Colonic mucosa (tissue), 4 donors: ENCODE data around the gene SUSD5. TPM values are rescaled to one million over a fixed set of nuclear protein-coding genes. Genes with fewer than 3 reads are reported as not detected.
A peak's percentile ranks its signal among the peaks of the same experiment; 100 is the strongest.

ENCODE experiments used
- DNase-seq: peaks from one replicate; pipeline ENCODE4 v3.0.0-alpha.2; 2020
- H3K27ac ChIP-seq: fragments of 200-600 bp; one replicate; pipeline ENCODE4 v1.8.0; 2021
- H3K27me3 ChIP-seq: fragments of 200-600 bp; one replicate; pipeline ENCODE4 v1.8.0; 2021
- H3K36me3 ChIP-seq: fragments of 200-600 bp; one replicate; pipeline ENCODE4 v1.8.0; 2021
- H3K4me1 ChIP-seq: fragments of 200-600 bp; one replicate; pipeline ENCODE4 v1.8.0; 2021; ENCODE audit warnings: mild to moderate bottlenecking
- H3K4me3 ChIP-seq: fragments of 200-600 bp; one replicate; pipeline ENCODE4 v1.8.0; 2021
- H3K9ac ChIP-seq, 2 donors: one replicate each; pipeline ENCODE4 v1.7.0; 2013; ENCODE audit warnings: control low read depth in 2 of 2, low read depth in 2 of 2, low read length in 2 of 2
- H3K9me3 ChIP-seq: fragments of 200-600 bp; one replicate; pipeline ENCODE4 v1.8.0; 2021
- intact Hi-C: fragments of 100-400 bp; cut with DNase I; formaldehyde crosslinking; loops from one replicate; pipeline ENCODE4 v1.14.1; 2022
- total RNA-seq, 2 donors: library from RNA; stranded (reverse); fragmentation: NEBNext Ultra II Directional in 1 of 2; extraction: Animal tissue kit (Norgen Biotek cat#: 25700) in 1 of 2; gene quantifications; one replicate each; pipeline ENCODE4 v1.2.1, GENCODE V29; 2021
- TF ChIP-seq, protein P1 (sequence below): fragments of 200-600 bp; IDR thresholded peaks from one replicate; pipeline ENCODE4 v1.8.0; 2022; ENCODE audit warnings: antibody characterized with exemption, mild to moderate bottlenecking
- donor health status: healthy.
- donor health status: DM: no; HTN: no; CAD: no.
- donor health status: DM: no; HTN: no; CAD: no.

SUSD5 gene
- total RNA-seq, 2 donors from 2014 or later: 0.17 to 0.35 TPM

DNA sequence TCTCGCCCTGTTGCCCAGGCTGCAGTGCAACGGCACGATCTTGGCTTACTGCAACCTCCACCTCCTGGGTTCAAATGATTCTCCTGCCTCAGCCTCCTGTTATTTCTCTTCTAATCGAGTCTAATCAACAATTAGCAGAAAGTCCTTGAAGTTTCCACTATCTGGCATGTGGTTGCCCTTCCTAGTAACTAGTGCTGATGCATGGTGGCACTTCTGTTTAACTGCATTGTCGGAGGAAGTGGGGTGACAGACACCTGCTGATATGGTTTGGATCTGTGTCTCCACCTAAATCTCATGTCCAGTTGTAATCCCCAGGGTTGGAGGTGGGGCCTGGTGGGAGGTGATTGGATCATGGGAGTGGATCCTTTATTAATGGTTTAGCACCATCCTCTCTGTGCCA is 95.6 kb downstream of the SUSD5 start:
- Histone ChIP-seq H3K36me3 (peaks cover 4% of the 10 kb centered on the region), H3K4me1 (no peaks in the 10 kb centered on the region), H3K9ac (no peak overlapping the region), H3K27ac (no peak overlapping the region), H3K9me3 (no peaks in the 10 kb centered on the region), H3K27me3 (no peaks in the 10 kb centered on the region), H3K4me3 (no peak overlapping the region)
- TF ChIP-seq, protein P1, sequence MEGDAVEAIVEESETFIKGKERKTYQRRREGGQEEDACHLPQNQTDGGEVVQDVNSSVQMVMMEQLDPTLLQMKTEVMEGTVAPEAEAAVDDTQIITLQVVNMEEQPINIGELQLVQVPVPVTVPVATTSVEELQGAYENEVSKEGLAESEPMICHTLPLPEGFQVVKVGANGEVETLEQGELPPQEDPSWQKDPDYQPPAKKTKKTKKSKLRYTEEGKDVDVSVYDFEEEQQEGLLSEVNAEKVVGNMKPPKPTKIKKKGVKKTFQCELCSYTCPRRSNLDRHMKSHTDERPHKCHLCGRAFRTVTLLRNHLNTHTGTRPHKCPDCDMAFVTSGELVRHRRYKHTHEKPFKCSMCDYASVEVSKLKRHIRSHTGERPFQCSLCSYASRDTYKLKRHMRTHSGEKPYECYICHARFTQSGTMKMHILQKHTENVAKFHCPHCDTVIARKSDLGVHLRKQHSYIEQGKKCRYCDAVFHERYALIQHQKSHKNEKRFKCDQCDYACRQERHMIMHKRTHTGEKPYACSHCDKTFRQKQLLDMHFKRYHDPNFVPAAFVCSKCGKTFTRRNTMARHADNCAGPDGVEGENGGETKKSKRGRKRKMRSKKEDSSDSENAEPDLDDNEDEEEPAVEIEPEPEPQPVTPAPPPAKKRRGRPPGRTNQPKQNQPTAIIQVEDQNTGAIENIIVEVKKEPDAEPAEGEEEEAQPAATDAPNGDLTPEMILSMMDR: no peak
- intact Hi-C loops: no loop called here
- DNase-seq: no peak

DNA sequence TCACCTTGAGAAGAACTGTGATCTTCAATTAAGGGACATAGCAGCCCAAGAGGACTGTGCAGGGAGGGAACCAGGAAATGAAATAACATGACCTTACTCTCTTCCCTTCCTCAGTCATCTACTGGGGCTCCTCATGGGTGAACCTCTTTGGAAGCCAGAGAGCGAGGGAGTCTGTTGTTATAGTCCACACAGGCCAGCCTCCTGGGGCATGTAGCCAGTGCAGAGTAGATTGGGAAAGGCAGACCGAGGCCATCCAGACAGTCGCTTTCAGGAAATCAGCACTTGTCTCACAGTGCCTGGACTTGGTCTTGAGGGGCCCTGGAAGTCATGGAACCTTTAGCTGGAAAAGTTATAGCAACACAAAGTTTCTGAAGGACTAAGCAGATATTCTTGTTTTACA is 98.7 kb downstream of the SUSD5 start:
- intact Hi-C loops: no loop called here
- no peak overlapping the region for H3K27ac ChIP-seq
- H3K9me3 ChIP-seq: no peaks in the 10 kb centered on the region
- peaks cover 4% of the 10 kb centered on the region for H3K36me3 ChIP-seq
- no peak overlapping the region for H3K9ac ChIP-seq
- TF ChIP-seq, protein P1: no peak
- no peak for DNase-seq
- H3K27me3 ChIP-seq: no peaks in the 10 kb centered on the region
- no peaks in the 10 kb centered on the region for H3K4me1 ChIP-seq
- no peak overlapping the region for H3K4me3 ChIP-seq

DNA sequence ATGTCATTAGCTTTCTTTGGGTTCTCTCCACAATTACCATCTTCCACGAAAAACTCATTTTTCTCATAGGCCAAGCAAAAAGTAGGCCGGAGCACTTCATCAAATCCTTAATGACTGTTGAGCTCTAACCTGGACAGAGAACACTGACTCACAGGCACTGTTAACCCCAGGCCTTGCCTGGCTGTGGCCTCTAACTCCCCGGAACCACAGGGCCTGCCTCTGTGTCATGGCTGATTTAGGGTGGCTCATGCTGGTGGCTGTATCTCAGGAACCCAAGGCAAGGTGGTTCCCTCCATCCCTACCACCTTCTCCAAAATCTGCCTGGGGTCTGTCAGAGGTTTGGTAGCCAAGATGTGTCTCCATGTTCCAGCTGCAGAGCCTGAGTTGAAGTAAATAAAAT is 101.1 kb downstream of the SUSD5 start:
- Histone ChIP-seq H3K4me1 (no peaks in the 10 kb centered on the region), H3K9me3 (no peaks in the 10 kb centered on the region), H3K27ac (no peak overlapping the region), H3K27me3 (no peaks in the 10 kb centered on the region), H3K4me3 (no peak overlapping the region), H3K9ac (no peak overlapping the region), H3K36me3 (peaks cover 4% of the 10 kb centered on the region)
- TF ChIP-seq, protein P1: no peak
- no peak for DNase-seq
- intact Hi-C loops: no loop called here

DNA sequence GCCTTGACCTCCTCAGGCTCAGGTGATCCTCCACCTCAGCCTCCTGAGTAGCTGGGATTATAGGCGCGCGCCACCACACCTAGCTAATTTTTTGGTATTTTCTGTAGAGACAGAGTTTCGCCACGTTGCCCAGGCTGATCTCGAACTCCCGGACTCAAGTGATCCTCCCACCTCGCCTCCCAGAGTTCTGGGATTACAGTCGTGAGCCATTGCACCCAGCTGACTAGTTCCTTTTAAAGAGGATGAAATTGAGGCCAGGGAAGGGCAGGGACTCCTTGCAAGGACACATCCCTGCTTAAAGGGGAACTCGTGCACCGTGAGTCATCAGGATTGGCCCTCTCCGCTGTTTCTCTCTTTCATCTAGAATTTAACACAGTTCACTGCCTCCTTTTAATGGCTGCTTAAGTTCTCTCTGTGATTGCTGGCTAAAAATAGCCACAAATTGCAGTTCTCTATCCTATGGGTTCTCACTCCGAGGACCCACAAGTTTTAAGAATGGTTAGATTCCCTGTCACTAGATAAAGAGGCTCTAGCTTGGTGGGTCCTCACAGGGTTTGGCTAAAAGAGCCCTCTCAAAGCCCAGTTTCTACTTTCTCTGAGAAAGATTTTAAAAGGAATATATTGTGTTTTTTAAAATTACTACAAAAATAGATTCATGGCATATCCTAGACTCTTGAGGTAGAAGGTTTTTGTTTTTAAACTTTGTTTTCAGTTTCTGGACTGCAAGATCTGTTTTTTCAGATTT is 103.4 kb downstream of the SUSD5 start:
- H3K4me3 ChIP-seq: peak overlapping the region; percentile 67
- peak overlapping the region; percentile 94 for H3K27ac ChIP-seq
- TF ChIP-seq, protein P1: no peak
- H3K4me1 ChIP-seq: no peaks in the 10 kb centered on the region
- intact Hi-C loops: no loop called here
- peak overlapping the region in 1 of 2 donors; percentile 46 for H3K9ac ChIP-seq
- no peaks in the 10 kb centered on the region for H3K9me3 ChIP-seq
- DNase-seq: peak; percentile 69
- no peaks in the 10 kb centered on the region for H3K36me3 ChIP-seq
- no peaks in the 10 kb centered on the region for H3K27me3 ChIP-seq

GRCh38 chr3:33114622-33115023 is 104.0 kb downstream of the SUSD5 start:
- Histone ChIP-seq H3K4me1 (no peaks in the 10 kb centered on the region), H3K9me3 (no peaks in the 10 kb centered on the region), H3K9ac (peak overlapping the region in 1 of 2 donors; percentile 46), H3K27ac (peak overlapping the region; percentile 94), H3K36me3 (no peaks in the 10 kb centered on the region), H3K4me3 (peak overlapping the region; percentile 67), H3K27me3 (no peaks in the 10 kb centered on the region)
- DNase-seq: no peak
- intact Hi-C loops: no loop called here
- TF ChIP-seq, protein P1: no peak
